Measurements from ENCODE around the gene CHL1. TPM values are rescaled to one million over a fixed set of nuclear protein-coding genes. Genes with fewer than 3 reads are reported as not detected.

The CHL1 gene
- total and polyA plus RNA-seq, 2 of the 8 experiments (the other 6 are each of a cell fraction or from before 2014, with no cell fraction given), result 0.05 to 0.99 TPM

DNA sequence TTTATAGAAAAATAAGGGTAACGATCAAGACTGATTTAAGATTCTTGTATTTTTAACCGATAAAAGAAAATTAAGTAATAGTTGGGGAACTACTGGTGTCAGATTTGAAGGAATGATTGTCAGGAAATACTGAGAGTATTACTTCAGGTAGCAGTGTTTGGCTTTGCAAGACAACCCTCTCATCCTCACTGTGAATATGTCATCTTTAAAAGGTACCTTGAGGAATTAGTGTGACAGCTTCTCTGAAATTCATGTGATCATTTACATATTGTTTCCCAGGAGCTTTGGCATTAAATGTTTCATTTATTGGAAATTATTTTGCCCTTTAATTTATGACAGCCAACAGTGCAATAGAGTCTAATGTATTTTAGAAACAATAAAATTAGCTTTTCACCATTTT lies 3.3 kb downstream of the CHL1 start:
- H2AK5ac ChIP-seq (ENCODE audit: low read depth, low read length), result no peak overlapping the region
- H3K4me2 ChIP-seq (ENCODE audit: insufficient read depth in 1 of 2, low read depth in 2 of 2, low read length in 2 of 2), result no peak overlapping the region

More for the DNA sequence above, 3.3 kb downstream of the CHL1 start:
- no peak overlapping the region for H3K4me3 ChIP-seq (ENCODE audit: extremely low read depth in 1 of 4, insufficient read depth in 2 of 4, low read depth in 3 of 4, low read length in 4 of 4)
- ChIA-PET CTCF (ENCODE audit: partially characterized antibody) (interaction anchor here (2.0 kb wide), 1 partner anchor 154 kb away, joined by 5 read pairs; no protein-coding TSS in a partner anchor), POLR2A (ENCODE audit: partially characterized antibody) (no interaction called here)
- H2BK5ac ChIP-seq (ENCODE audit: low read depth, low read length), result no peak overlapping the region
- no peak overlapping the region for H3K18ac ChIP-seq (ENCODE audit: extremely low read depth, low read length)
- no peak for TF ChIP-seq TAF1 (IDR thresholded peaks at IDR 0.05; ENCODE audit: low read depth, low read length)
- no peak for TF ChIP-seq CHD2 (IDR thresholded peaks at IDR 0.05; ENCODE audit: low read length)
- no peak for TF ChIP-seq SUZ12 (IDR thresholded peaks at IDR 0.05; ENCODE audit: low read length)
- TF ChIP-seq GTF2F1 (IDR thresholded peaks at IDR 0.05; ENCODE audit: borderline replicate concordance, low read depth, low read length), result no peak
- TF ChIP-seq, protein P1, sequence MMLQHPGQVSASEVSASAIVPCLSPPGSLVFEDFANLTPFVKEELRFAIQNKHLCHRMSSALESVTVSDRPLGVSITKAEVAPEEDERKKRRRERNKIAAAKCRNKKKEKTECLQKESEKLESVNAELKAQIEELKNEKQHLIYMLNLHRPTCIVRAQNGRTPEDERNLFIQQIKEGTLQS (IDR thresholded peaks at IDR 0.05; ENCODE audit: insufficient read depth, low read depth, low read length), result no peak
- no peak for TF ChIP-seq SIRT6 (IDR thresholded peaks at IDR 0.05; ENCODE audit: low read length)
- TF ChIP-seq GABPA (IDR thresholded peaks at IDR 0.05; ENCODE audit: borderline replicate concordance, insufficient read depth, low read length), result no peak
- TF ChIP-seq ASH2L (IDR thresholded peaks at IDR 0.05; ENCODE audit: low read length), result no peak
- TF ChIP-seq EZH2 (IDR thresholded peaks at IDR 0.05; ENCODE audit: low read depth, low read length, severe bottlenecking), result no peak
- no peak for TF ChIP-seq BACH1 (IDR thresholded peaks at IDR 0.05; ENCODE audit: low read length)
- TF ChIP-seq KDM1A (IDR thresholded peaks at IDR 0.05; ENCODE audit: borderline replicate concordance, low read length), result no peak
- TF ChIP-seq YY1 (IDR thresholded peaks at IDR 0.05; ENCODE audit: low read depth, low read length), result no peak
- no peak for TF ChIP-seq CREB1 (IDR thresholded peaks at IDR 0.05)
- H3K4ac ChIP-seq (replicated peaks; ENCODE audit: insufficient read length, low read depth, low read length), result no peak overlapping the region
- H3K4me1 ChIP-seq (replicated peaks in 1 of 4; ENCODE audit: control insufficient read depth in 3 of 4, insufficient read depth in 4 of 4, low read length in 3 of 4), result peaks cover 0 to 2% (median under 1%) of the 10 kb centered on the region in 4 experiments; a peak in 2 of 7 replicates
- H3K79me1 ChIP-seq (ENCODE audit: low read depth, low read length), result no peaks in the 10 kb centered on the region
- H2AFZ ChIP-seq (ENCODE audit: low read length), result no peak overlapping the region
- no peaks in the 10 kb centered on the region for H3K79me2 ChIP-seq (ENCODE audit: control insufficient read depth in 1 of 2, insufficient read depth in 2 of 2, low read length in 2 of 2)
- no peak overlapping the region for H2BK15ac ChIP-seq (ENCODE audit: low read length)
- no peaks in the 10 kb centered on the region for H3K9me3 ChIP-seq (ENCODE audit: insufficient read depth in 2 of 2, low read depth in 1 of 2, low read length in 1 of 2)
- WGBS, 2 experiments (ENCODE audit: extremely low coverage in 1 of 2, insufficient coverage in 1 of 2, insufficient read length in 1 of 2, insufficient replicate concordance in 2 of 2, low coverage in 1 of 2, low lambda C conversion rate in 2 of 2, missing lambda C conversion rate in 1 of 2), result 94% methylated on average over 2 of the region's 2 CpGs; no CpG with 5 or more reads in 1 of the 2 experiments
- H4K8ac ChIP-seq (ENCODE audit: extremely low read depth, insufficient read depth, low read length), result no peak overlapping the region
- H2BK12ac ChIP-seq (ENCODE audit: low read depth, low read length), result no peak overlapping the region
- H3K9ac ChIP-seq (replicated peaks in 1 of 4; ENCODE audit: extremely low read depth in 1 of 4, low read depth in 3 of 4, low read length in 3 of 4), result no peak overlapping the region
- H3K27me3 ChIP-seq (replicated peaks in 1 of 4; ENCODE audit: control insufficient read depth in 3 of 4, extremely low read depth in 1 of 4, insufficient read depth in 3 of 4, low read length in 3 of 4), result peaks cover 4 to 32% (median 18%) of the 10 kb centered on the region in 4 experiments
- no peaks in the 10 kb centered on the region for H3K36me3 ChIP-seq (ENCODE audit: control insufficient read depth in 2 of 4, insufficient read depth in 4 of 4, low read length in 3 of 4)
- FAIRE-seq, result no peak
- H3K56ac ChIP-seq (replicated peaks; ENCODE audit: insufficient read length, low read depth, low read length), result no peak overlapping the region
- H2BK20ac ChIP-seq (ENCODE audit: low read length), result no peak overlapping the region
- H3K14ac ChIP-seq (ENCODE audit: insufficient read length), result no peak overlapping the region
- H4K91ac ChIP-seq (replicated peaks; ENCODE audit: insufficient read length, low read length), result no peak overlapping the region
- no peak for DNase-seq (ENCODE audit: low read depth in 1 of 2, low spot score in 2 of 2)
- H4K20me1 ChIP-seq (replicated peaks in 1 of 2; ENCODE audit: control insufficient read depth in 1 of 2, insufficient read depth in 2 of 2, low read length in 2 of 2), result no peaks in the 10 kb centered on the region
- no peak overlapping the region for H4K5ac ChIP-seq (ENCODE audit: insufficient read length, low read depth, low read length)
- H3K23me2 ChIP-seq (ENCODE audit: low read depth, low read length), result peaks cover 11% of the 10 kb centered on the region; the same call in 1 of the 2 replicates
- H3K23ac ChIP-seq (ENCODE audit: insufficient read length), result no peak overlapping the region
- H3K27ac ChIP-seq (ENCODE audit: low read depth, low read length), result no peak overlapping the region
- H2BK120ac ChIP-seq (replicated peaks; ENCODE audit: low read depth, low read length), result no peak overlapping the region
